CD4-positive, CD25-positive, alpha-beta regulatory T cell (primary cell): ENCODE data around the gene PHF12. TPM values are rescaled to one million over a fixed set of nuclear protein-coding genes. Genes with fewer than 3 reads are reported as not detected.

Source experiments
- ATAC-seq, 2 donors: fragments of 150-1000 bp; cut with Tn5 transposase; one replicate each; pipeline ENCODE4 v1.10.0; 2021; ENCODE audit warnings: low read depth in 2 of 2, moderate number of reproducible peaks in 2 of 2, moderate library complexity in 1 of 2
- DNase-seq, 3 donors: peaks; one replicate each; pipeline versions ENCODE4 v3.0.0 to v3.0.0-alpha.2; 2012 to 2022; ENCODE audit warnings: mixed read lengths in 1 of 3
- H3K27ac ChIP-seq: one replicate; pipeline ENCODE4 v1.7.0; 2013; ENCODE audit warnings: mild to moderate bottlenecking, low read length; ENCODE audit not compliant: insufficient read depth, poor library complexity, severe bottlenecking
- H3K27me3 ChIP-seq: one replicate; pipeline ENCODE4 v1.7.0; 2013; ENCODE audit warnings: low read length; ENCODE audit not compliant: control insufficient read depth, insufficient read depth
- H3K36me3 ChIP-seq: one replicate; pipeline ENCODE4 v1.7.0; 2013; ENCODE audit warnings: mild to moderate bottlenecking, low read length, moderate library complexity; ENCODE audit not compliant: control insufficient read depth, insufficient read depth
- H3K4me1 ChIP-seq: 2 replicates; pipeline ENCODE4 v1.7.0; 2013; ENCODE audit warnings: mild to moderate bottlenecking, low read length; ENCODE audit not compliant: insufficient read depth, control insufficient read depth, poor library complexity, severe bottlenecking
- H3K4me3 ChIP-seq: one replicate; pipeline ENCODE4 v1.7.0; 2013; ENCODE audit warnings: low read depth, mild to moderate bottlenecking, low read length, moderate library complexity
- H3K9me3 ChIP-seq, 2 experiments: 1 replicate in 1 of 2; 2 replicates in 1 of 2; pipeline ENCODE4 v1.7.0; 2013; ENCODE audit warnings: low read length in 2 of 2, mild to moderate bottlenecking in 1 of 2, moderate library complexity in 1 of 2; ENCODE audit not compliant: control insufficient read depth in 2 of 2
- H3K27ac Mint-ChIP-seq, 3 donors: one replicate each; pipeline ENCODE4 v1.8.0; 2020 to 2022; ENCODE audit warnings: mild to moderate bottlenecking in 3 of 3, mixed read lengths in 3 of 3, moderate library complexity in 2 of 3
- H3K27me3 Mint-ChIP-seq: one replicate; pipeline ENCODE4 v1.8.0; 2022; ENCODE audit warnings: mild to moderate bottlenecking, mixed read lengths
- H3K36me3 Mint-ChIP-seq: one replicate; pipeline ENCODE4 v1.8.0; 2020; ENCODE audit warnings: mixed read lengths
- H3K4me1 Mint-ChIP-seq, 4 donors: one replicate each; pipeline ENCODE4 v1.8.0; 2020 to 2022; ENCODE audit warnings: mixed read lengths in 4 of 4, mild to moderate bottlenecking in 1 of 4
- H3K4me3 Mint-ChIP-seq, 4 donors: one replicate each; pipeline ENCODE4 v1.8.0; 2020 to 2022; ENCODE audit warnings: mild to moderate bottlenecking in 4 of 4, mixed read lengths in 4 of 4, moderate library complexity in 3 of 4
- H3K9me3 Mint-ChIP-seq, 7 donors: one replicate each; pipeline ENCODE4 v1.8.0; 2020 to 2022; ENCODE audit warnings: mixed read lengths in 7 of 7, mild to moderate bottlenecking in 3 of 7, moderate library complexity in 2 of 7
- polyA plus RNA-seq, 4 donors: library from polyadenylated mRNA; unstranded; fragments of 300-500 nt; fragmentation: Illumina TruSeq; gene quantifications; one replicate each; pipeline ENCODE4 v1.2.3, GENCODE V29; 2021
- total RNA-seq: library from RNA; stranded (reverse); gene quantifications from one replicate; pipeline ENCODE4 v1.2.3, GENCODE V29; 2022

The PHF12 gene
- 200 TPM for total RNA-seq
- polyA plus RNA-seq, result 1 to 10 TPM; 5.4 to 8.4 (median 5.8) TPM

- H3K4me3 Mint-ChIP-seq, result peak within 1 kb of the TSS; percentile 94 to 96 (median 96)
- DNase-seq (peak; percentile 100), ATAC-seq (peak; percentile 61 to 62)
- peaks cover 6% of the 10 kb centered on the region for H3K36me3 Mint-ChIP-seq
- H3K9me3 Mint-ChIP-seq, result no peaks in the 10 kb centered on the region
- H3K27ac Mint-ChIP-seq, result peak within 1 kb of the TSS; percentile 95 to 96 (median 96)
- Histone ChIP-seq H3K27me3 (no peaks in the 10 kb centered on the region), H3K4me3 (peak within 1 kb of the TSS; percentile 93), H3K9me3 (no peaks in the 10 kb centered on the region), H3K36me3 (no peaks in the 10 kb centered on the region), H3K4me1 (peaks cover 43% of the 10 kb centered on the region), H3K27ac (peak within 1 kb of the TSS; percentile 95)
- H3K4me1 Mint-ChIP-seq, result peaks cover 3 to 24% (median 21%) of the 10 kb centered on the region in 4 donors
- H3K27me3 Mint-ChIP-seq, result no peaks in the 10 kb centered on the region
These were observed at the start of gene PHF12 for GRCh38 chr17:28951428-28951990. PHF12 (minus strand) TSS chr17:28951518; CDS start chr17:28950960, 558 bp downstream.

GRCh38 chr17:29000973-29001372 is 49.7 kb upstream of the PHF12 start:
- no peaks in the 10 kb centered on the region for H3K9me3 ChIP-seq
- peaks cover 9% of the 10 kb centered on the region for H3K27me3 ChIP-seq
- H3K4me1 Mint-ChIP-seq, result peaks cover 0 to 3% (median 0%) of the 10 kb centered on the region in 4 donors
- ATAC-seq (no peak), DNase-seq (no peak)
- no peak overlapping the region for H3K4me3 ChIP-seq
- H3K27me3 Mint-ChIP-seq, result peaks cover 23% of the 10 kb centered on the region
- H3K4me1 ChIP-seq, result no peaks in the 10 kb centered on the region
- H3K27ac Mint-ChIP-seq, result no peak overlapping the region
- H3K36me3 ChIP-seq, result no peaks in the 10 kb centered on the region
- no peaks in the 10 kb centered on the region for H3K9me3 Mint-ChIP-seq
- H3K36me3 Mint-ChIP-seq, result peaks cover 4% of the 10 kb centered on the region
- no peak overlapping the region for H3K27ac ChIP-seq
- no peak overlapping the region for H3K4me3 Mint-ChIP-seq

- Histone ChIP-seq H3K27me3 (peaks cover 5% of the 10 kb centered on the region), H3K9me3 (no peaks in the 10 kb centered on the region), H3K4me1 (no peaks in the 10 kb centered on the region), H3K36me3 (no peaks in the 10 kb centered on the region), H3K4me3 (no peak overlapping the region), H3K27ac (no peak overlapping the region)
- Mint-ChIP-seq H3K9me3 (peaks cover 0 to 2% (median 0%) of the 10 kb centered on the region in 7 donors), H3K4me3 (no peak overlapping the region), H3K27me3 (peaks cover 15% of the 10 kb centered on the region), H3K36me3 (peaks cover 4% of the 10 kb centered on the region), H3K4me1 (no peaks in the 10 kb centered on the region), H3K27ac (peak overlapping the region in 1 of 3 donors; percentile 33)
- no peak for DNase-seq
- ATAC-seq, result no peak
These were observed 47.9 kb upstream of the PHF12 start for GRCh38 chr17:28999206-28999605.

- Histone ChIP-seq H3K27ac (no peak overlapping the region), H3K4me3 (no peak overlapping the region), H3K9me3 (no peaks in the 10 kb centered on the region), H3K27me3 (no peaks in the 10 kb centered on the region), H3K36me3 (no peaks in the 10 kb centered on the region), H3K4me1 (no peaks in the 10 kb centered on the region)
- no peak for DNase-seq
- Mint-ChIP-seq H3K27ac (no peak overlapping the region), H3K36me3 (peaks cover 4% of the 10 kb centered on the region), H3K4me1 (no peaks in the 10 kb centered on the region), H3K27me3 (peaks cover 7% of the 10 kb centered on the region), H3K4me3 (no peak overlapping the region), H3K9me3 (peaks cover 0 to 2% (median 0%) of the 10 kb centered on the region in 7 donors)
- no peak for ATAC-seq
These were observed 46.5 kb upstream of the PHF12 start for GRCh38 chr17:28997806-28998205.

GRCh38 chr17:28996554-28997096 is 45.3 kb upstream of the PHF12 start:
- ATAC-seq (no peak), DNase-seq (no peak)
- peak overlapping the region in 1 of 3 donors; percentile 48 for H3K27ac Mint-ChIP-seq
- no peak overlapping the region for H3K27ac ChIP-seq
- H3K36me3 Mint-ChIP-seq, result peaks cover 4% of the 10 kb centered on the region
- no peak overlapping the region for H3K4me3 Mint-ChIP-seq
- no peaks in the 10 kb centered on the region for H3K27me3 ChIP-seq
- no peaks in the 10 kb centered on the region for H3K36me3 ChIP-seq
- peaks cover 4% of the 10 kb centered on the region for H3K27me3 Mint-ChIP-seq
- H3K9me3 ChIP-seq, result no peaks in the 10 kb centered on the region
- no peaks in the 10 kb centered on the region for H3K4me1 Mint-ChIP-seq
- peaks cover 0 to 2% (median 0%) of the 10 kb centered on the region in 7 donors for H3K9me3 Mint-ChIP-seq
- H3K4me3 ChIP-seq, result no peak overlapping the region
- H3K4me1 ChIP-seq, result no peaks in the 10 kb centered on the region

- DNase-seq (no peak), ATAC-seq (no peak)
- Histone ChIP-seq H3K4me1 (no peaks in the 10 kb centered on the region), H3K27ac (no peak overlapping the region), H3K4me3 (no peak overlapping the region), H3K9me3 (no peaks in the 10 kb centered on the region), H3K36me3 (no peaks in the 10 kb centered on the region), H3K27me3 (no peaks in the 10 kb centered on the region)
- Mint-ChIP-seq H3K27ac (no peak overlapping the region), H3K27me3 (no peaks in the 10 kb centered on the region), H3K4me1 (no peaks in the 10 kb centered on the region), H3K36me3 (peaks cover 4% of the 10 kb centered on the region), H3K9me3 (peaks cover 0 to 2% (median 0%) of the 10 kb centered on the region in 7 donors), H3K4me3 (no peak overlapping the region)
These were observed 42.5 kb upstream of the PHF12 start for GRCh38 chr17:28993645-28994426.

GRCh38 chr17:28992625-28993600 is 41.6 kb upstream of the PHF12 start:
- no peak for ATAC-seq
- Histone ChIP-seq H3K9me3 (no peaks in the 10 kb centered on the region), H3K4me1 (no peaks in the 10 kb centered on the region), H3K36me3 (no peaks in the 10 kb centered on the region), H3K4me3 (no peak overlapping the region), H3K27ac (no peak overlapping the region), H3K27me3 (no peaks in the 10 kb centered on the region)
- Mint-ChIP-seq H3K36me3 (peaks cover 4% of the 10 kb centered on the region), H3K27me3 (no peaks in the 10 kb centered on the region), H3K9me3 (peaks cover 0 to 2% (median 0%) of the 10 kb centered on the region in 7 donors), H3K27ac (no peak overlapping the region), H3K4me1 (no peaks in the 10 kb centered on the region), H3K4me3 (no peak overlapping the region)
- DNase-seq, result no peak
